VCaP (cell line): Measurements from ENCODE around the gene TSHZ2.
A peak's percentile ranks its signal among the peaks of the same experiment; 100 is the strongest.
"Not testable (repeated sequence)": the region's sequence is repeated elsewhere in the genome, so short reads cannot be mapped to it uniquely, and the experiment has no call there.

Source experiments
- H3K27ac ChIP-seq: fragments of 450-650 bp; 2 replicates; pipeline ENCODE4 v1.5.1; 2017
- TF ChIP-seq, protein P1 (sequence below): fragments of 450-650 bp; conservative IDR thresholded peaks from 2 replicates; pipeline ENCODE4 v1.5.1; 2017; ENCODE audit warnings: mild to moderate bottlenecking, moderate library complexity

Gene TSHZ2

DNA sequence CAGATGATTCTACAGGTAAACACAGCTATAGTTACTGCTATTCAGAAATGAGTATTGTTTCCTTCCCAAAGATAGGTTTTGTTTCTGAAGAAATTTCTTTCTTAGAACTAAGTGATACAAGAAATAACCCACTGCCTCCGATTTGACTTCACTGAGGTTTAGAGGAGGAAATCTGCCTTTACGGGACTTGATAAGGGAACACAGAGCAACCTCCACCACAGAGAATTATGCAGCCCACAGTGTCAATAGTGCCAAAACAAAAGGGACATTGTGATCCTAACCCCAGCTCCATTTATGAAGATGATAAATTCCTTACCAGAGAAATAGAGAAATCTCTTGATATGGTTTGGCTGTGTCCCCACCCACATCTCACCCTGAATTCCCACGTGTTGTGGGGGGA, 456.8 kb downstream of the TSHZ2 start:
- no peak overlapping the region for H3K27ac ChIP-seq
- TF ChIP-seq, protein P1, sequence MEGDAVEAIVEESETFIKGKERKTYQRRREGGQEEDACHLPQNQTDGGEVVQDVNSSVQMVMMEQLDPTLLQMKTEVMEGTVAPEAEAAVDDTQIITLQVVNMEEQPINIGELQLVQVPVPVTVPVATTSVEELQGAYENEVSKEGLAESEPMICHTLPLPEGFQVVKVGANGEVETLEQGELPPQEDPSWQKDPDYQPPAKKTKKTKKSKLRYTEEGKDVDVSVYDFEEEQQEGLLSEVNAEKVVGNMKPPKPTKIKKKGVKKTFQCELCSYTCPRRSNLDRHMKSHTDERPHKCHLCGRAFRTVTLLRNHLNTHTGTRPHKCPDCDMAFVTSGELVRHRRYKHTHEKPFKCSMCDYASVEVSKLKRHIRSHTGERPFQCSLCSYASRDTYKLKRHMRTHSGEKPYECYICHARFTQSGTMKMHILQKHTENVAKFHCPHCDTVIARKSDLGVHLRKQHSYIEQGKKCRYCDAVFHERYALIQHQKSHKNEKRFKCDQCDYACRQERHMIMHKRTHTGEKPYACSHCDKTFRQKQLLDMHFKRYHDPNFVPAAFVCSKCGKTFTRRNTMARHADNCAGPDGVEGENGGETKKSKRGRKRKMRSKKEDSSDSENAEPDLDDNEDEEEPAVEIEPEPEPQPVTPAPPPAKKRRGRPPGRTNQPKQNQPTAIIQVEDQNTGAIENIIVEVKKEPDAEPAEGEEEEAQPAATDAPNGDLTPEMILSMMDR: no peak

DNA sequence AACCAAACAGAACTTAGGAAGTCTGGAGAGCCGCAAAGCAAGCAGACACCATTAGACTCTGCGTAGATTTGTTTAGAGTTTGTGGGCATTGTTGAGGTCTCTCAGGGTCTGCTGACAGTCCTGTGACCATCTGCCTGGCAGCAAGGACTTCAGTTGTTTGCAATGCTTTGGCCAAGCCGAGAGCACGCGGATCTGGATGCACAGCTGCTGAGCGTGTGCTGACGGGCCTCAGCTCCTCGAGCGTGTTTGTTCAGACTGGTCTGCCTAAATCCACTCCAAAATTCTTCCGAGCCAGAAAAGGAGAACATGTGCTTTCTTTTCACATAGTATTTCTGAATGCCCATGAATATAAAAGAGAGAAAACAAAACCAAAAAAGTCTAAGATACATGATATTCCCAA, 462.5 kb downstream of the TSHZ2 start:
- no peak overlapping the region for H3K27ac ChIP-seq

DNA sequence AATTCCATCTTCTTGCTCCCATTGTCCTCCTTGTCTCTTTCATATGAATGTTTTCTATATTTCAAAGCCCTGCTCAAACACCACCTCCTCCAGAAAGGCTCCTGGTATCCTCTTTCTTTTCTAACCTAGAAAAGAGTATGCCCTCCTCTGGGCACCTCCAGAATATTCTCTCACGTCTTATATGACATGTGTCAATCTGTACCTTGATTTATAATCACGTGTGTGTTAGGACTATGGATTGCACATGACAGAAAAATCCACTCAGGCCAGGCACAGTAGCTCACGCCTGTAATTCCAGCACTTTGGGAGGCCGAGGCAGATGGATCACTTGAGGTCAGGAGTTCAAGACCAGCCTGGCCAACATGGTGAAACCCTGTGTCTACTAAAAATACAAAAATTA, 464.8 kb downstream of the TSHZ2 start:
- not testable (repeated sequence) for H3K27ac ChIP-seq

More for the DNA sequence above, 462.5 kb downstream of the TSHZ2 start:
- TF ChIP-seq, protein P1: no peak

DNA sequence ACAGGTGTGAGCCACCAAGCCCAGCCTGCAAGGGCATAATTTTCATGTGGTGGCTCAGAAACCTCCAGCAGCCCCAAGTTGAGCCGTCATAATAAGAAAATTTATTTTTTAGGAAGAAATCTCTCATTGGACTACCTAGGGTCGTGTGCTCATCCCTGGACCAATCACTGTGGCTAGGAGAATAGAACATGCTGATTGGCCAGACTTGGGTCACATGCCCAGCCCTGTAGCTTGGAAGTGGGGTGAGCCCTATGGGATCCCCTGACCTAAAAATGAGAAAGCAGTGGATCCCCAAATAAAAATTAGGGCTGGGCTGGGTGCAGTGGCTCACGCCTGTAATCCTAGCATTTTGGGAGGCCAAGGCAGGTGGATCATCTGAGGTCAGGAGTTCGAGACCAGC, 466.2 kb downstream of the TSHZ2 start:
- TF ChIP-seq, protein P1: no peak
- no peak overlapping the region for H3K27ac ChIP-seq

DNA sequence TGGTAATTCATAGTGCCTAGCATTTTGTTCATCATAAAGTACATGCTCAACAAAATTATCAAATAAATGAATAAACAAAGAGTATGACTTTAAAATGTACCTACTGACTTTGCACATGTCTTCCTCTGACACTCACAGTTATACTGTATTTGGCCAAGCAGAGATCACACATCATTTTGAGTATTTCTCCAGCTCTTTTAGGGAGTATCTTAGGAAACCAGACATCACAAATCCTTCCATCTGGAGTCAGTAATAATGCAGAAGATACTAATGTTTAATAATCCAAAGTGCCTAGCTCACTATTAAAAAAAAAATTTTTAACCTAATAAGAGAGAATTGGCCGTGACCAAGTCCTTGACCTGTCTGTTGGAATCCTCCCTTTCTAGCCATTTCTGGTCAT, 466.9 kb downstream of the TSHZ2 start:
- TF ChIP-seq, protein P1: no peak

DNA sequence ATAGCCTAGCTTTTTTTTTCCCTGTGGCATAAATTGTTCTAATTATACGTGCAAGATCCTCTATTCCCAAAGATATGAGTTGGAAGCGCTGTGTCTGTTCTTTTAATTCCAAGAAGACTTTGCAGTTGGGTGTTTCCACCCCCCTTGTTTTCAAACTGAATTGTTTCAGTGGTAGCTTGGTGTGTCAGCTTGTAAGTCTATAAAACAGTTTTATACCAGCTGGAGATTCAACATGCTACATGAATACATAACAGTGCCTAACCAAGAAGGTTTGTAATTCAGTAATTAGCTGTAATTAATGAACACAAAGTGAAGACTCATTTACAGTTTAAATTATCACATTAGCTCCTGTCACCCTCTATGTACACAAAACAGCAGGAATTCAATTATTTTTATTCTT, 467.5 kb downstream of the TSHZ2 start:
- TF ChIP-seq, protein P1: no peak
- H3K27ac ChIP-seq: no peak overlapping the region

More for the DNA sequence above, 466.9 kb downstream of the TSHZ2 start:
- no peak overlapping the region for H3K27ac ChIP-seq

DNA sequence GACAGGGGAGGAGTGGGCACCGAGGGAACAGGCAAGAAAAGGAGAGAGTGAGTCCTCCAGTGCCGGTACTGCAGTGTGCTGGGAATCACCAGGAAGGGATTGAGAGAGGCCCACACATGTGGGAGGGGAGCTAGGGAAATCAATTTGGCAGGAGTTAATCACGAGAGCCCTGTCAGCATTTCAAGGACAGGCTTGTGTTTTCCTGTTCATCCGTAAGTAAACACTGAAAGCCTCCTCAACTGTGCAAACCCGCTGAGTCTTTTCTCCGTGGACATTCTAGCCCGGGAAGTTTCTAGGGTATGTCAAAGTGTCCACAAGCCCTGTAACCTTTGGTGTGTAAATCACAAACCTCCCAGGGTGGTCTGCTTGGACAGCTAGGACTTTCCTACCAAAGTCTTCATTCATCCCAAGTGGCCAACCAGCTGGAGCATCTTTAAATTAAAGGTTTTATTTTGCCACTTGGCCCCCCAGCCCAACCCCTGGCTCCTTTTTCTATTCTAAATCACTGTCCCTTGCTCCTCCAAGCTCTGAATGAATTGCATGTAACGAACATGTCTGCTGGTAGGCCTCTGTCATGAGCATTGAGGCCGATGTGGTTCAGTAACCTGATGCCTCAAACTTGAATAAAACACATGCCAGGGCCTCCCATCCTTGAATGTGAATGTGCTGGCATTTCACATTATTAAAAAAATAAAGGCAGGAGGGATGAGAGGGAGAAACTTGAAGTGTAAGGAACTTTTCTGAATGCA, 472.4 kb downstream of the TSHZ2 start:
- TF ChIP-seq, protein P1: no peak
- H3K27ac ChIP-seq: peak overlapping the region; percentile 72

DNA sequence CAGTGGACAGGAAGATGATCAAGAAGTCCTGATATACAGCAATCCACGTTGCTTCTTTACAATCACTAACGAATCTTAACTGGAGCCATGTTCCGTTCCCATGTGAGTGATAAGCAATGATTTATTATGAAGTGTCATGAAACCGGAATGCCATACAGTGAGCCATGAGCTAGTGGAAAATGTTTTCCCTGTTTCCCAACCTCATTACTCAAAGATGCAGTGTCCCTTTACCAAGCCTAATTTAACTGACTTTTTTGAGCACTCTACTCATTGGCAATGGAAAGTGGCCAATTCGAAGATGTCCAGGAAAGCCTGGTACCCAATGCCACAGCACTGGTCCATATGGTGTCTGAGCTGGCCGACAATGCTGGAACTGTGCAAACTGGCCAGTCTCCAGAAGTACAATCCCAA, 473.2 kb downstream of the TSHZ2 start:
- TF ChIP-seq, protein P1: no peak
- H3K27ac ChIP-seq: peak overlapping the region; percentile 72
